Prostate gland (tissue), 2 donors: ENCODE measurements around the gene HTR2A. TPM values are rescaled to one million over a fixed set of nuclear protein-coding genes. Genes with fewer than 3 reads are reported as not detected.

ENCODE experiments used
- DNase-seq: peaks from one replicate; pipeline ENCODE4 v3.0.0-alpha.2; 2019; ENCODE audit warnings: low spot score
- H3K27ac ChIP-seq, 2 donors: fragments of 200-600 bp; sonication (generic); 2 replicates each; pipeline ENCODE4 v1.5.1; 2017 to 2019
- H3K27me3 ChIP-seq: fragments of 200-600 bp; sonication (generic); replicated peaks from 2 replicates; pipeline ENCODE4 v1.5.1; 2019; ENCODE audit not compliant: insufficient read depth
- H3K36me3 ChIP-seq, 2 donors: fragments of 200-600 bp; sonication (generic); 1 replicate in 1 of 2; 2 replicates in 1 of 2; pipeline versions ENCODE4 v1.5.1 to v1.8.1; 2017 to 2019
- H3K4me1 ChIP-seq: fragments of 200-600 bp; sonication (generic); replicated peaks from 2 replicates; pipeline ENCODE4 v1.5.1; 2019
- H3K4me3 ChIP-seq, 2 donors: fragments of 200-600 bp; sonication (generic); 2 replicates each; pipeline ENCODE4 v1.5.1; 2017 to 2019
- H3K9me3 ChIP-seq: fragments of 200-600 bp; sonication (generic); 2 replicates; pipeline ENCODE4 v1.5.1; 2017
- CTCF ChIP-seq, 4 experiments: fragments of 200-600 bp in 2 of 4; fragments of 450-650 bp in 2 of 4; sonication (generic) in 2 of 4; IDR thresholded peaks; 1 replicate in 3 of 4; 2 replicates in 1 of 4; pipeline ENCODE4 v1.5.1; 2016 to 2019; ENCODE audit warnings: antibody characterized with exemption in 4 of 4, mild to moderate bottlenecking in 2 of 4, moderate library complexity in 2 of 4
- POLR2A ChIP-seq: fragments of 450-650 bp; IDR thresholded peaks from one replicate; pipeline ENCODE4 v1.6.1; 2016; ENCODE audit warnings: antibody characterized with exemption, mild to moderate bottlenecking
- POLR2AphosphoS5 ChIP-seq: sonication (generic); formaldehyde crosslinking; IDR thresholded peaks from one replicate; pipeline ENCODE4 v1.6.1; 2017; ENCODE audit warnings: antibody characterized with exemption
- WGBS: methylation state at CpG from one replicate; pipeline ENCODE4 v1.1.5; 2018; 5-methylcytosine and 5-hydroxymethylcytosine counted together
- intact Hi-C: fragments of 100-400 bp; cut with DNase I; formaldehyde crosslinking; loops from one replicate; pipeline ENCODE4 v1.14.2; 2022
- total RNA-seq, 2 donors: library from RNA; depleted of rRNA; stranded (reverse); fragments of >200 nt; gene quantifications; one replicate each; pipeline ENCODE4 v1.1.0, GENCODE V29; 2016

HTR2A gene
- under 1 TPM in 1 of 2 donors, not detected in 1; 0.51 TPM for total RNA-seq

GRCh38 chr13:46896341-46897137 lies at the start of gene HTR2A:
Gene HTR2A (minus strand): TSS chr13:46897053. CDS start chr13:46895906, 1,147 bp downstream.
- H3K4me1 ChIP-seq, result no peaks in the 10 kb centered on the region
- TF ChIP-seq POLR2AphosphoS5 (no peak), CTCF (IDR thresholded peaks at IDR 0.05) (no peak), POLR2A (no peak)
- H3K27ac ChIP-seq, result no peak within 1 kb of the TSS
- no peaks in the 10 kb centered on the region for H3K36me3 ChIP-seq
- H3K9me3 ChIP-seq, result no peaks in the 10 kb centered on the region
- no peaks in the 10 kb centered on the region for H3K27me3 ChIP-seq
- peak within 1 kb of the TSS; percentile 19 to 20 for H3K4me3 ChIP-seq
- intact Hi-C loops, result no loop called here
- WGBS, result 7% methylated on average over 13 of the region's 13 CpGs
- DNase-seq, result peak; percentile 14

- intact Hi-C loops, result no loop called here
- Histone ChIP-seq H3K4me1 (no peaks in the 10 kb centered on the region), H3K9me3 (no peaks in the 10 kb centered on the region), H3K27me3 (no peaks in the 10 kb centered on the region), H3K4me3 (no peak overlapping the region), H3K36me3 (no peaks in the 10 kb centered on the region), H3K27ac (no peak overlapping the region)
- no peak for DNase-seq
- 97% methylated on average over 4 of the region's 4 CpGs for WGBS
- TF ChIP-seq POLR2AphosphoS5 (no peak), POLR2A (no peak), CTCF (IDR thresholded peaks at IDR 0.05) (no peak)
Measured at GRCh38 chr13:46936525-46936924, 39.7 kb upstream of the HTR2A start.

- WGBS, result 86% methylated on average over 1 of the region's 1 CpG
Measured at GRCh38 chr13:46934749-46935148, 37.9 kb upstream of the HTR2A start.

GRCh38 chr13:46926916-46927590 lies 30.2 kb upstream of the HTR2A start:
- no peaks in the 10 kb centered on the region for H3K27me3 ChIP-seq
- no peak overlapping the region for H3K27ac ChIP-seq
- intact Hi-C loops, result no loop called here
- no peak for DNase-seq
- H3K4me3 ChIP-seq, result no peak overlapping the region
- no peaks in the 10 kb centered on the region for H3K4me1 ChIP-seq
- no peaks in the 10 kb centered on the region for H3K36me3 ChIP-seq
- TF ChIP-seq POLR2A, result no peak
- no peak for TF ChIP-seq CTCF (IDR thresholded peaks at IDR 0.05)
- TF ChIP-seq POLR2AphosphoS5, result no peak
- WGBS, result 55% methylated on average over 5 of the region's 5 CpGs
- no peaks in the 10 kb centered on the region for H3K9me3 ChIP-seq

More at GRCh38 chr13:46934749-46935148, 37.9 kb upstream of the HTR2A start:
- Histone ChIP-seq H3K27me3 (no peaks in the 10 kb centered on the region), H3K4me3 (no peak overlapping the region), H3K36me3 (no peaks in the 10 kb centered on the region), H3K9me3 (no peaks in the 10 kb centered on the region), H3K4me1 (no peaks in the 10 kb centered on the region), H3K27ac (no peak overlapping the region)
- intact Hi-C loops, result no loop called here
- TF ChIP-seq CTCF (IDR thresholded peaks at IDR 0.05) (no peak), POLR2AphosphoS5 (no peak), POLR2A (no peak)
- DNase-seq, result no peak
